T-helper 2 cell treated with Interferon-gamma antibody and Interleukin-4, amounts not matched to agents 100 ng/mL and 5 ng/mL, for 36 hours (primary cell): ENCODE data around the gene S100A1. TPM values are rescaled to one million over a fixed set of nuclear protein-coding genes. Genes with fewer than 3 reads are reported as not detected.

ENCODE experiments used
- intact Hi-C: fragments of 100-400 bp; cut with micrococcal nuclease; formaldehyde crosslinking; loops from one replicate; pipeline ENCODE4 v1.15.1; 2023
- total RNA-seq: library from RNA; stranded (reverse); gene quantifications from 2 replicates; pipeline ENCODE4 v1.2.3, GENCODE V29; 2022

Gene S100A1
- total RNA-seq, result not detected in 2 replicates

GRCh38 chr1:153627715-153628626 is at the start of gene S100A1:
Gene S100A1, plus strand, starts transcription at chr1:153628434. Its CDS starts 2,088 bp downstream, at chr1:153630522.
- intact Hi-C loops, result no loop called here

GRCh38 chr1:153578490-153578889 is 49.7 kb upstream of the S100A1 start:
- intact Hi-C loops, result no loop called here

- intact Hi-C loops, result no loop called here
Measured at GRCh38 chr1:153578936-153579335, 49.3 kb upstream of the S100A1 start.

GRCh38 chr1:153582836-153583235 is 45.4 kb upstream of the S100A1 start:
- intact Hi-C loops, result loop anchor here (10.0 kb wide), 1 partner anchor 608 kb away; the partner anchor contains the start of gene SPRR4

GRCh38 chr1:153583514-153583913 is 44.7 kb upstream of the S100A1 start:
- intact Hi-C loops, result loop anchor here (10.0 kb wide), 1 partner anchor 609 kb away; the partner anchor contains the start of gene SPRR4

- intact Hi-C loops, result loop anchor here (10.0 kb wide), 1 partner anchor 609 kb away; the partner anchor contains the start of gene SPRR4
Measured at GRCh38 chr1:153583976-153584375, 44.3 kb upstream of the S100A1 start.

GRCh38 chr1:153585006-153585405 is 43.2 kb upstream of the S100A1 start:
- intact Hi-C loops, result loop anchor here (10.0 kb wide), 1 partner anchor 610 kb away; the partner anchor contains the start of gene SPRR4

- intact Hi-C loops, result loop anchor here (10.0 kb wide), 1 partner anchor 612 kb away; the partner anchor contains the start of gene SPRR4
Measured at GRCh38 chr1:153586347-153586746, 41.9 kb upstream of the S100A1 start.

GRCh38 chr1:153587314-153587713 is 40.9 kb upstream of the S100A1 start:
- intact Hi-C loops, result loop anchor here (10.0 kb wide), 1 partner anchor 613 kb away; the partner anchor contains the start of gene SPRR4

GRCh38 chr1:153588033-153588432 is 40.2 kb upstream of the S100A1 start:
- intact Hi-C loops, result loop anchor here (10.0 kb wide), 1 partner anchor 613 kb away; the partner anchor contains the start of gene SPRR4

- intact Hi-C loops, result loop anchor here (10.0 kb wide), 1 partner anchor 614 kb away; the partner anchor contains the start of gene SPRR4
Measured at GRCh38 chr1:153588482-153588881, 39.8 kb upstream of the S100A1 start.

- intact Hi-C loops, result no loop called here
Measured at GRCh38 chr1:153592748-153593147, 35.5 kb upstream of the S100A1 start.

- intact Hi-C loops, result no loop called here
Measured at GRCh38 chr1:153597206-153597605, 31.0 kb upstream of the S100A1 start.

- intact Hi-C loops, result no loop called here
Measured at GRCh38 chr1:153598309-153599172, 29.7 kb upstream of the S100A1 start.

GRCh38 chr1:153599847-153600246 is 28.4 kb upstream of the S100A1 start:
- intact Hi-C loops, result no loop called here

- intact Hi-C loops, result no loop called here
Measured at GRCh38 chr1:153602749-153603148, 25.5 kb upstream of the S100A1 start.

GRCh38 chr1:153606194-153606593 is 22.0 kb upstream of the S100A1 start:
- intact Hi-C loops, result no loop called here

- intact Hi-C loops, result no loop called here
Measured at GRCh38 chr1:153607381-153607780, 20.9 kb upstream of the S100A1 start.

- intact Hi-C loops, result no loop called here
Measured at GRCh38 chr1:153608089-153608682, 20.0 kb upstream of the S100A1 start.

GRCh38 chr1:153608742-153609584 is 19.3 kb upstream of the S100A1 start:
- intact Hi-C loops, result no loop called here
